Hepatocyte (in vitro differentiated cells): ENCODE measurements around the gene ITPR3. TPM values are rescaled to one million over a fixed set of nuclear protein-coding genes. Genes with fewer than 3 reads are reported as not detected.

Source experiments
- DNase-seq: peaks from one replicate; pipeline ENCODE4 v3.0.0-alpha.2; 2016; ENCODE audit warnings: low spot score
- H2AFZ ChIP-seq: fragments of 200-600 bp; sonication (generic); 2 replicates; pipeline ENCODE4 v1.6.0; 2016; ENCODE audit warnings: antibody characterized with exemption, mild to moderate bottlenecking
- H3K27ac ChIP-seq: fragments of 200-600 bp; sonication (generic); 2 replicates; pipeline ENCODE4 v1.5.1; 2016; ENCODE audit warnings: mild to moderate bottlenecking
- H3K27me3 ChIP-seq: fragments of 200-600 bp; sonication (generic); 2 replicates; pipeline ENCODE4 v1.6.1; 2016
- H3K36me3 ChIP-seq: fragments of 200-600 bp; sonication (generic); replicated peaks from 2 replicates; pipeline ENCODE4 v1.5.1; 2016; ENCODE audit warnings: low read depth; ENCODE audit not compliant: insufficient read depth
- H3K4me1 ChIP-seq: fragments of 200-600 bp; sonication (generic); 2 replicates; pipeline ENCODE4 v1.5.1; 2016; ENCODE audit warnings: mild to moderate bottlenecking, moderate library complexity; ENCODE audit not compliant: insufficient read depth
- H3K4me2 ChIP-seq: fragments of 200-600 bp; sonication (generic); 2 replicates; pipeline ENCODE4 v1.6.0; 2016
- H3K4me3 ChIP-seq: fragments of 200-600 bp; sonication (generic); 2 replicates; pipeline ENCODE4 v1.5.1; 2016; ENCODE audit warnings: mild to moderate bottlenecking
- H3K79me2 ChIP-seq: fragments of 200-600 bp; sonication (generic); 2 replicates; pipeline ENCODE4 v1.6.0; 2017; ENCODE audit warnings: mild to moderate bottlenecking
- H3K9me2 ChIP-seq: fragments of 200-600 bp; sonication (generic); replicated peaks from 2 replicates; pipeline ENCODE4 v1.6.0; 2017; ENCODE audit warnings: mild to moderate bottlenecking; ENCODE audit not compliant: insufficient read depth
- H3K9me3 ChIP-seq: fragments of 200-600 bp; sonication (generic); 2 replicates; pipeline ENCODE4 v1.5.1; 2016; ENCODE audit warnings: low read depth, mild to moderate bottlenecking
- H4K20me1 ChIP-seq: fragments of 200-600 bp; sonication (generic); 2 replicates; pipeline ENCODE4 v1.6.0; 2016; ENCODE audit warnings: mild to moderate bottlenecking; ENCODE audit not compliant: insufficient read depth, poor library complexity, severe bottlenecking
- EZH2 ChIP-seq: fragments of 200-600 bp; sonication (generic); IDR thresholded peaks from 2 replicates; pipeline ENCODE4 v1.6.1; 2016; ENCODE audit warnings: antibody characterized with exemption, mild to moderate bottlenecking, borderline replicate concordance
- EZH2phosphoT487 ChIP-seq: fragments of 200-600 bp; sonication (generic); IDR thresholded peaks from one replicate; pipeline ENCODE4 v1.6.1; 2018; ENCODE audit warnings: antibody characterized with exemption, mild to moderate bottlenecking, low read depth, moderate library complexity; ENCODE audit not compliant: unreplicated experiment, severe bottlenecking
- WGBS: methylation state at CpG from one replicate; pipeline ENCODE4 v1.1.6; 2016; ENCODE audit warnings: low lambda C conversion rate; ENCODE audit errors: missing lambda C conversion rate; 5-methylcytosine and 5-hydroxymethylcytosine counted together
- polyA plus RNA-seq: library from polyadenylated mRNA; unstranded; fragments of >200 nt; fragmentation: Nextera tagmentation; extraction: Ambion mirVana; gene quantifications from 2 replicates; pipeline ENCODE4 v1.2.1, GENCODE V29; 2016
- total RNA-seq: library from RNA; depleted of rRNA; stranded (reverse); fragments of >200 nt; gene quantifications from 2 replicates; pipeline ENCODE4 v1.2.3, GENCODE V29; 2014
- TF ChIP-seq, protein P1 (sequence below): fragments of 200-600 bp; sonication (generic); IDR thresholded peaks from 2 replicates; pipeline ENCODE4 v1.5.1; 2016; ENCODE audit warnings: antibody characterized with exemption, mild to moderate bottlenecking; ENCODE audit not compliant: poor library complexity

The ITPR3 gene
- total and polyA plus RNA-seq, 2 experiments from 2014 or later: 16.5 to 39.6 TPM

DNA sequence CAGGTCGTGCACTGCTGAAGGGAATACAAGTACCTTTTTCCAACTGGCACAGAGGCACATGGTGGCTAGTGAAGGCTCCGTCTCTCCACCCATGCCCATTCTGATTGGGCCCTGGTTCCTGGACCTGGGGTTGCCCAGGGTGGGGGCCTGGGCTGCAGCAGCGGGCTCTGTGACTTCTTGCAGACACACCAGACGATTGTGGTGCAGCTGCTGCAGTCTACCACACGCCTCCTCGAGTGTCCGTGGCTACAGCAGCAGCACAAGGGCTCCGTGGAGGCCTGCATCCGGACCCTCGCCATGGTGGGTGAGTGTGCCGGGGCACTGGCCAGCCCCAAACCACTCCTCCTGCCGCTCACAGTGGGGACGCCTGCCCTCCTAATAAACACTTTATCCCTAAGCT, 61.2 kb downstream of the ITPR3 start:
- Histone ChIP-seq H3K27ac (no peak overlapping the region), H3K27me3 (no peaks in the 10 kb centered on the region), H3K36me3 (no peaks in the 10 kb centered on the region), H3K4me3 (no peak overlapping the region), H4K20me1 (no peaks in the 10 kb centered on the region), H3K4me2 (no peak overlapping the region), H3K4me1 (no peaks in the 10 kb centered on the region), H2AFZ (no peak overlapping the region), H3K9me2 (no peaks in the 10 kb centered on the region), H3K9me3 (no peaks in the 10 kb centered on the region), H3K79me2 (no peaks in the 10 kb centered on the region)
- 97% methylated on average over 13 of the region's 13 CpGs for WGBS
- DNase-seq: no peak
- TF ChIP-seq, protein P1, sequence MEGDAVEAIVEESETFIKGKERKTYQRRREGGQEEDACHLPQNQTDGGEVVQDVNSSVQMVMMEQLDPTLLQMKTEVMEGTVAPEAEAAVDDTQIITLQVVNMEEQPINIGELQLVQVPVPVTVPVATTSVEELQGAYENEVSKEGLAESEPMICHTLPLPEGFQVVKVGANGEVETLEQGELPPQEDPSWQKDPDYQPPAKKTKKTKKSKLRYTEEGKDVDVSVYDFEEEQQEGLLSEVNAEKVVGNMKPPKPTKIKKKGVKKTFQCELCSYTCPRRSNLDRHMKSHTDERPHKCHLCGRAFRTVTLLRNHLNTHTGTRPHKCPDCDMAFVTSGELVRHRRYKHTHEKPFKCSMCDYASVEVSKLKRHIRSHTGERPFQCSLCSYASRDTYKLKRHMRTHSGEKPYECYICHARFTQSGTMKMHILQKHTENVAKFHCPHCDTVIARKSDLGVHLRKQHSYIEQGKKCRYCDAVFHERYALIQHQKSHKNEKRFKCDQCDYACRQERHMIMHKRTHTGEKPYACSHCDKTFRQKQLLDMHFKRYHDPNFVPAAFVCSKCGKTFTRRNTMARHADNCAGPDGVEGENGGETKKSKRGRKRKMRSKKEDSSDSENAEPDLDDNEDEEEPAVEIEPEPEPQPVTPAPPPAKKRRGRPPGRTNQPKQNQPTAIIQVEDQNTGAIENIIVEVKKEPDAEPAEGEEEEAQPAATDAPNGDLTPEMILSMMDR: no peak
- TF ChIP-seq EZH2 (no peak), EZH2phosphoT487 (no peak)

DNA sequence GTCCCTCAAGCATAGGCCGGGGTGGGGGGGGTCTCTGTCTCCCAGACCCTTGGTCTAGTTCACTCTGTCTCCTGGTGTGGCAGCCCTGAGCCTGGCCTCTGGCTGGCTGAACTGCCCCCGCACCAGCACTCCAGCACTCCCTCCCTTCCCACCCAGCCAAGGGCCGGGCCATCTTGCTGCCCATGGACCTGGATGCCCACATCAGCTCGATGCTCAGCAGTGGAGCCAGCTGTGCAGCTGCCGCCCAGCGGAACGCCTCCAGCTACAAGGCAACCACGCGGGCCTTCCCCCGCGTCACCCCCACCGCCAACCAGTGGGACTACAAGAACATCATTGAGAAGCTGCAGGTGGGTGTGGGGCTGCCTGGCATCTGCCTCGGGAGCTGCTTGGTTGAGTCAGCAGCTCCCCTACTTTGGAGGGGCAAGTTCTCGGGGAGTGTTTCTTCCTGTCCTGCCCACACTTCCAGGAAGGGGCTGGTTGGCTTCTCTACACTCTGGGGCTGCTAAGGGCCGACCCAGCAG, 62.0 kb downstream of the ITPR3 start:
- H3K4me1 ChIP-seq: no peaks in the 10 kb centered on the region
- no peak for DNase-seq
- H4K20me1 ChIP-seq: no peaks in the 10 kb centered on the region
- no peaks in the 10 kb centered on the region for H3K27me3 ChIP-seq
- H3K9me2 ChIP-seq: no peaks in the 10 kb centered on the region
- H3K79me2 ChIP-seq: no peaks in the 10 kb centered on the region
- H3K36me3 ChIP-seq: no peaks in the 10 kb centered on the region
- WGBS: 94% methylated on average over 13 of the region's 15 CpGs
- H3K4me2 ChIP-seq: no peak overlapping the region
- H3K27ac ChIP-seq: no peak overlapping the region
- TF ChIP-seq EZH2 (no peak), EZH2phosphoT487 (no peak)
- TF ChIP-seq, protein P1: no peak
- H3K9me3 ChIP-seq: no peaks in the 10 kb centered on the region
- H2AFZ ChIP-seq: no peak overlapping the region
- H3K4me3 ChIP-seq: no peak overlapping the region

DNA sequence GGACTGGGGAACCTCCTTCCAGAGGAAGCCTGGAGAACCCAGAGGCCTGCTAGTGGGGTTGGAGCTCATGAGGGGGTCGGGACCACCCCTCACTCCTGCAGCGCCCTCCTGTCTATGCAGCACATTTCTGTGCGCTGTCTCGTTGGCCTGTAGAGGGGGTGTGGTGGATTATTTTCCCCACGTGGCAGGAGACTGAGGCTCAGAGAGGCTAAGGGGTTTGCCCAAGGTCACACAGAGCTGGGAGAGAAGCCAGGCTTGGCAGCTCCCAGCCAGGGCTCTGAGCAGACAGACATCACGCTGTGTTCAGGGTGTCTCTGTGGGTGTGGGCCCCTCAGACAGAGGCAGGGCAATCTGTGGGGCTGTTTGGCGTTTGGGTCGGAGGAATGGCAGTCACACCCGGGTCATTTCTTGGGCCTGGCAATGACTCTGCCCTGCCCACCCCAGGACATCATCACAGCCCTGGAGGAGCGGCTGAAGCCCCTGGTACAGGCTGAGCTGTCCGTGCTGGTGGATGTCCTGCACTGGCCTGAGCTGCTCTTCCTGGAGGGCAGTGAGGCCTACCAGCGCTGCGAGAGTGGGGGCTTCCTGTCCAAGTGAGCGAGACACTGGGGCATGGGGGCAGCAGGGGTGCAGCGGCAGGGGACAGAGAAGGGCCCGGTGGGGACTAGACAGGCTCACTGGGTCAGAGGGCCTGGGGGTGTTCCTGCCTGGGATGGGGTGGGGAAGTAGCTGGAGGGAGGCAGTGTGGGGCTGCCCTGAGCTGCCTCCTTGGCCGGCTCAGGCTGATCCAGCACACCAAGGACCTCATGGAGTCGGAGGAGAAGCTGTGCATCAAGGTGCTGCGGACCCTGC, 62.7 kb downstream of the ITPR3 start:
- Histone ChIP-seq H3K4me2 (no peak overlapping the region), H3K36me3 (no peaks in the 10 kb centered on the region)
- WGBS: 93% methylated on average over 19 of the region's 19 CpGs

More for the DNA sequence above, 62.7 kb downstream of the ITPR3 start:
- no peaks in the 10 kb centered on the region for H3K27me3 ChIP-seq
- H3K79me2 ChIP-seq: no peaks in the 10 kb centered on the region
- TF ChIP-seq, protein P1: no peak
- TF ChIP-seq EZH2 (no peak), EZH2phosphoT487 (no peak)
- no peak overlapping the region for H3K27ac ChIP-seq
- H3K4me1 ChIP-seq: no peaks in the 10 kb centered on the region
- H3K9me2 ChIP-seq: no peaks in the 10 kb centered on the region
- no peaks in the 10 kb centered on the region for H3K9me3 ChIP-seq
- H3K4me3 ChIP-seq: no peak overlapping the region
- H2AFZ ChIP-seq: no peak overlapping the region
- DNase-seq: no peak
- no peaks in the 10 kb centered on the region for H4K20me1 ChIP-seq
